HG03066 (cell line): ENCODE results near the gene GPR119.
"Not testable (repeated sequence)": the region's sequence is repeated elsewhere in the genome, so short reads cannot be mapped to it uniquely, and the experiment has no call there.

ENCODE experiments used
- ATAC-seq: cut with Tn5 transposase; IDR thresholded peaks from one replicate; pipeline ENCODE4 v1.9.1; 2021; ENCODE audit warnings: low read depth; ENCODE audit not compliant: unreplicated experiment

GPR119 gene

GRCh38 chrX:130340271-130340670, 45.2 kb downstream of the GPR119 start:
- ATAC-seq = peak; percentile 6

GRCh38 chrX:130339408-130340222, 45.9 kb downstream of the GPR119 start, which contains the start of gene SLC25A14:
TSS of gene SLC25A14 (plus strand) at chrX:130339919. CDS start at chrX:130340279, 360 bp downstream.
- peak; percentile 99 for ATAC-seq

DNA sequence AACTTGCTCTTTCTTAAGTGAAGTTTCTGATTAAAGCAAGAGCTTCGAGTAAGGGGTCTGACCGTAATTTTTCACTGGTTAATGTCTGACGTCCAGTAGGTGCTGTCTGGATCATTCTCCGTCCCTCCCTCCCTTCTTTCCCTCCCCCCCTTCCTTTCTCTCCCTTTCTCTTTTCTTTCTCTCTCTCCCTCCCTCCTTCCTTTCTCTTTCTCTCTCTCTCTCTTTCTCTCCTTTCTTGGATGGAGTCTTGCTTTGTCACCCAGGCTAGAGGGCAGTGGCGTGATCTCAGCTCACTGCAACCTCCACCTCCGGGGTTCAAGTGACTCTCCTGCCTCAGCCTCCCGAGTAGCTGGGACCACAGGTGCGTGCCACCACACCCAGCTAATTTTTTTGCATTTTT, 46.6 kb downstream of the GPR119 start:
- ATAC-seq = not testable (repeated sequence)

DNA sequence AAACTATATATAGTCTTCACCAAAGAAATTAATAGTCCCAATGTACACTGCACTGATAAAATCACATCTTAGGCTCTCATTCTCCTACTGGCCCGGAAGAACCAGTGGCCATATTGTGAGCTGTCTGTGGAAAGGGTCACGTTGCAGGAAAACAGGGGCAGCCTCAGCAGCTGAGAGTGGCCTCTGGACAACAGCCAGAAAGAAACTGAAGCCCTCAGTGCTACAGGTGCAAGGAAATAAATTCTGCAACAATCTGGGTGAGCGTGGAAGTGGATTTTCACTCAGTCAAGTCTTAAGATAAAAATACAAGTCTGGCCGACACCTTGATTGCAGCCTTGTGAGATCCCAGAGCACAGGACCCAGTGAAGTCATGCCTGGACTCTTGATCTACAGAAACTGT, 48.9 kb downstream of the GPR119 start:
- no peak for ATAC-seq
